ENCODE data around the gene INTS15.
"Not testable (repeated sequence)": the region's sequence is repeated elsewhere in the genome, so short reads cannot be mapped to it uniquely, and the experiment has no call there.

INTS15 gene

DNA sequence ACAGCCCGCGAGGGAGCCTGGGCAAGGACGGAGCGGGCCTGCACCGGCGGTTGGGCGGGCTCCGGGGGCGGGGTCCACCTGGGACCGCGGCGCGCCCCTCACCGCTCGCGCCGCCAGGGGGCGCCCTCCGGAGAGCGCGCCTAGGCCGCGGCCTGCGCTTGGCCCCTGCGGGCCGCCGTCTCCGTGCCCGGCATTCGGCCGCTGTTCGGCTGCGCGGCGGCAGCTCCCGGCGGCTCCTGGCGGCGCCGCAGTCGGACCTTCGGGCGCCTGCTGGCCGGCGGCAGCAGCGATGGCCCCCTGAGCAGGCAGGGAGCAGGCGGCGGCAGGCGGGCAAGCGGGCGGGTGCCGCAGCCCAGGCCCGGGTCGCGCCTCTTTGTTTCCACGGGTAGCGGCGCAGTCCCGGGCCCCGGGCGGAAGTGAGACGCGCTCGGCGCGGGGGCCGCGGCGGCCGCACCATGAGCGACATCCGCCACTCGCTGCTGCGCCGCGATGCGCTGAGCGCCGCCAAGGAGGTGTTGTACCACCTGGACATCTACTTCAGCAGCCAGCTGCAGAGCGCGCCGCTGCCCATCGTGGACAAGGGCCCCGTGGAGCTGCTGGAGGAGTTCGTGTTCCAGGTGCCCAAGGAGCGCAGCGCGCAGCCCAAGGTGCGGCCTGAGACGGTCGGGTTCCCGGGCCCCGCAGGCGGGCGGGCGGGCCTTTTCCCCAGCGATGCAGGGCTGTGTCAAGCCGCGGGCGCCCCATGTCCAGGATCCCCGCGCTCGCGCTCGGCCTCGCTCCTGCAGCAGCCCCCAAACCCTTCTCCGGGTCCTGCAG, at the start of gene INTS15:
Gene INTS15, plus strand, starts transcription at position 193 of the 816 bp plus-strand sequence. Its CDS starts 263 bp downstream, at position 456.
- peak; percentile 57 to 79 for DNase-seq

- DNase-seq = no peak
Measured at GRCh38 chr7:6542368-6542767, 47.5 kb upstream of the INTS15 start.

DNA sequence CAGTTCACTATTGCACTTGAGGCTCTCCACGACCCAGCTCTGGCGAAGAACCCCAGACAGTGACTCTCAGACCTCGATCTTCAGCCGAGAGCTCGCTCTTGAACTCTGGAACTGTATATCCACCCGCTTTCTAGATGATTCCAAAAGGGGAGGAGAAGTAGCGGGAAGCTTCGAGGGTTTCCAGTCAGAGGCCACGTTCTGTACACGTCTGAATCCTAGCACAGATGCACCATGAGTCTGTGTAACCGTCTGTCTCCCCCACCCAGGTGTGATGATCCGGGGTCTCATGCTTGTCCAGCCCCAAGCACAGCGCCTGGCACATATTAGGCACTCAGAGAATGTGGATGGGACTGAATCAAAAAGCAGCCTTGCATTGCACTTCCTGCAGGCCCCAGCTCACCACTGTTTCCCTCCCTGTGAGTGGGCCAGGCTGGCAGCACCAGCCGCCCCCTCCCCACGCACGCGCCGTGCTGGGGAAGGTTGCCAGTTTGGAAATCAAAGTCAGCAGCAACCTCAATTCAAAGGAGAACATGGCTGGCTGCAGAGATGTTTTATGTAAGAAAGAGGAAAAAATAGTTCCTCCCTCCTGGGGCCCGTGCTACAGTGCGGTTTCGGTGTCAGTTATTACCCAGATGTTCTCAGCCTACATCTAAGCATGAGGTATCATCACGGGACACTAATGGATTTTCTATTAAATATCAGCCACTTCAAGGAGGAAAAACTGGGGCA, 44.3 kb upstream of the INTS15 start:
- DNase-seq = no peak

- DNase-seq = no peak
Measured at GRCh38 chr7:6546498-6547251, 43.1 kb upstream of the INTS15 start.

- DNase-seq = no peak
Measured at GRCh38 chr7:6547400-6547799, 42.4 kb upstream of the INTS15 start.

DNA sequence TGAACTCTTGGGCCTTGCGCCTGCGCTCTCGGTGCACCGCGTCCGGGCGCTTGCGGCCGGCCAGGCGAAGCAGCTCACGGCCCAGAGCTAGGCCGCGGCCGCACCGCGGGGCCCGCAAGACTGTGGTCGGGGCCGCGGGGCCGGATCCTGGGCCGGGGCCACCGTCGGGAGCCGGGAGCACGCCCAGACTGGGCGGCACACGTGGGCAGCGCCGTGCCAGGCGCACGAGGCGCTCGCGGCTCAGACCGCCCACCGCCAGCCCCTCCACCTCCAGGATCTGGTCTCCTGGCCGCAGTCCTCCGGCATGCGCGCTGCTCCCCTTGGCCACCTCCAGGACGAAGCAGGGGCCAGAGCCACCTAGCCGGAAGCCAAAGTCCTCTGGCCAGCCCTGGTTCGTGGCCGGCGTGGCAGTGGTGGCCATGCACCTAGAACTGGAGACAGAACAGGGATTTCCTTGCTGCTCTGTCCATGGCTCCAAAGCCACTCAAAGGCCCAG, 38.8 kb upstream of the INTS15 start, which contains the start of gene GRID2IP:
Gene GRID2IP, minus strand, starts transcription at position 446 of the 496 bp plus-strand sequence. Its CDS starts 25 bp downstream, at position 421.
- no peak for DNase-seq

GRCh38 chr7:6553448-6554044, 36.3 kb upstream of the INTS15 start:
- DNase-seq = no peak

GRCh38 chr7:6554848-6555247, 35.0 kb upstream of the INTS15 start:
- no peak for DNase-seq

GRCh38 chr7:6556196-6556595, 33.6 kb upstream of the INTS15 start:
- no peak for DNase-seq

- DNase-seq = peak in 1 of 2 experiments; percentile 62
Measured at GRCh38 chr7:6558837-6559236, 31.0 kb upstream of the INTS15 start.

- no peak for DNase-seq
Measured at GRCh38 chr7:6559896-6560295, 29.9 kb upstream of the INTS15 start.

DNA sequence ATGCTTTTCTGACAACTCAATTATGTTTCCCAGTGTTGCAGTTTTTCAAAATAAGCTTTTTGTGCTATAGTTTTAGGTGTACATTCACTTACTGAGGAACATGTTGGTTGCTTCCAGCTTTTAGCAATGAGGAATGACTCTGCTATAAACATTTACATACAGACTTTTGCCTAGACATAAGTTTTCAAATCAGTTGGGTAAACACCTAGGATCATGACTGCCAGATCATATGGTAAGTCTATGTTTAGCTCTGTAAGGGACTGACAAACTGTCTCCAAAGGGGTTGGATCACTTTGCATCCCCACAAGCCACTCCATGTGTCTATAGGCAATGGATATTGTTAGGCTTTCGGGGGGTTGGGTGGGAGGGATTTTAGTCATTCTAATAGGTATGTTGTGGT, 27.7 kb upstream of the INTS15 start:
- no peak for DNase-seq

DNA sequence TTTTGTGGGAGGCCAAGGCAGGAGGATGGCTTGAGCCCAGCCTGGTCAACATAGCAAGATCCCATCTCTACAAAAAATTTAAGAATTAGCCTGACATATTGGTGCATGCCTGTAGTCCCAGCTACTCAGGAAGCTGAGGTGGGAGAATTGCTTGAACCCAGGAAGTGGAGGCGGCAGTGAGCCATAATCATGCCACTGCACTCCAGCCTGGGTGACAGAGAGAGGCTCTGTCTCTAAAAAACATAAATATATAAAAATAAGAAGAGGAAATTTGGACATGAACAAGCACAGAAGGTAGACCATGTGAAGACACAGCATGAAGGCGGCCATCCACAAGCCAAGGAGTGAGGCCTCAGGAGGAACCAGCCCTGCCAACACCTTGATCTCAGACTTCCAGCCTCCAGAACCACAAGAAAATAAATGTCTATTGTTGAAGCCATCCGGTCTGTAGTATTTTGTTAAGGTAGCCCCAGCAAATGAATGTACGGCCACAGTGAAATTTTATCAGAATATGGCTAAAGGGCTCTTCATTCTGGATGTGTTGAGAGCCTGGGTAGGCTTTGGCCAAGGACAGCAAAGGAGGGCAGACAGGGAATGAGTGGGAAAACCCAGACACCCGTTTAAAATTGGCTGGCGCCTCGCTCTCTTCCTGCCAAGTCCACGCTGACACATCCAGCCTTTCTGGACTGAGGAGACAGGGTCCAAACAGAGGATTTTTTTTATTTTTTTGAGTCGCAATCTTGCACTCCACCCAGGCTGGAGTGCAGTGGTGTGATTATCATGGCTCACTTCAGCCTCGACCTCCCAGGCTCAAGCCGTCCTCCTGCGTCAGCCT, 25.7 kb upstream of the INTS15 start:
- DNase-seq = no peak

DNA sequence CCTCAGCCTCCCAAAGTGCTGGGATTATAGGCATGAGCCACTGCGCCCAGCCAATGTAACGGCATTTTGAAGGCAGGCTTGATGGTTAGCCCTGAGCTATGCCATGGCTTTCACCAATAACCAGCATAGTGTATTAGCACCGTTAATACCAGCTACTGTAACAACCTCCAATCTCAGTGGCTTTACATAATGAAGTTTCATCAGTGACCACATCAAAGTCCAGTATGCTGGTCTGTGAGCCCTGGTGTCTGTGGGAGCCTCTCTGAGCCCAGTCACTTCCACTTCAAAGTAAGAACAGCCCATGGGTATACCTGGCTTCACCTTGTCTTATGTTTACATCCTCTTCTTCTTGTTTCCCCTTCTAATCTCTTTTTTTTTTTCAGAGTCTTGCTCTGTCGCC, 24.2 kb upstream of the INTS15 start:
- DNase-seq = no peak

DNA sequence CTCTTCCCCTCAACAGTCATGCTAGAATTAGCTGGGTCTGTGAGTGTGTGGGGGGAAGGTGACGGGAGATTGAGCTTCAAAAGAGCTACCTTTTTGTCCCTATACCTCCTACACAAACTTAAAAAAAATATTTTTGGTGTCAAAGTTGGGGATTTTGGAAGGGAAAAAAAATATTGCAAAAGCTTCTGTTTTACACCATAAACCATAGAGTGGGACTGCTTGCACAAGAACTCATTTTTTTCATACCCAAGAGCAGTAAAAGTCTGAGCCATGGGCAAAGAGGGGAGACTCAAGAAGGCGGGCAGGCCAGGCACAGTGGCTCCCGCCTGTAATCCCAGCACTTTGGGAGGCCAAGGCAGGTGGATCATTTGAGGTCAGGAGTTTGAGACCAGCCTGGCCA, 21.9 kb upstream of the INTS15 start:
- no peak for DNase-seq

GRCh38 chr7:6571160-6571779, 18.6 kb upstream of the INTS15 start:
- DNase-seq = no peak

DNA sequence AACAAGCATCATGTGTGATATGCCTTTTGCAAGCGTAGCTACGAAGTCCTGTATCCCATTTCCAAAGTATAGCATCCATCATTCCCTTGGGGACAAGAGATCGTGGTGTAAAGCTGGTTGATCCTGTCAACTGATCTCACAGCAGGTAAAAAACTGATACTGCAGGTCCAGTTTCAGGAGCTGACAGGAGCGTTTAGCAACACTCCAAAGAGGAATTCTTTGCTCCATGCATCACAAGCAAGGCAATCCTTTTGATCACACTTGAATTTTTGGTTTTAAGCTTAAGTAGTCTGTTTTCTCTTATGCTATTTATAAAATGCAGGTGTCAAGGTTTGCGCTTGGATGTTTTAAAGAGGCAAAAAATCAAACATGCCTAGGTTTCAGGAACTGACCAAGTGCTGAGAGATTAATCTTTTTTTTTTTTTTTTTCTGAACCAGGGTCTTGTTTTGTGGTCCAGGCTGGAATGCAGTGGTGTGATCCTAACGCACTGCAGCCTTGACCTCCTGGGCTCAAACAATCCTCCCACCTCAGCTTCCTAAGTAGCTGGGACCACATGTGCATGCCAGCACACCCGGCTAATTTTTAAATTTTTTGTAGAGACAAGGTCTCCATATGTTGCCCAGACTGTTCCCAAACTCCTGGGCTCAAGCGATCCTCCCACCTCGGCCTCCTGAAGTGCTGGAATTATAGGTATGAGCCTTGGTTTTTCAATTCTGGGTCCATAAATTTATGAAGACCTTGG, 14.4 kb upstream of the INTS15 start:
- no peak for DNase-seq

- no peak for DNase-seq
Measured at GRCh38 chr7:6576024-6576866, 13.6 kb upstream of the INTS15 start.

DNA sequence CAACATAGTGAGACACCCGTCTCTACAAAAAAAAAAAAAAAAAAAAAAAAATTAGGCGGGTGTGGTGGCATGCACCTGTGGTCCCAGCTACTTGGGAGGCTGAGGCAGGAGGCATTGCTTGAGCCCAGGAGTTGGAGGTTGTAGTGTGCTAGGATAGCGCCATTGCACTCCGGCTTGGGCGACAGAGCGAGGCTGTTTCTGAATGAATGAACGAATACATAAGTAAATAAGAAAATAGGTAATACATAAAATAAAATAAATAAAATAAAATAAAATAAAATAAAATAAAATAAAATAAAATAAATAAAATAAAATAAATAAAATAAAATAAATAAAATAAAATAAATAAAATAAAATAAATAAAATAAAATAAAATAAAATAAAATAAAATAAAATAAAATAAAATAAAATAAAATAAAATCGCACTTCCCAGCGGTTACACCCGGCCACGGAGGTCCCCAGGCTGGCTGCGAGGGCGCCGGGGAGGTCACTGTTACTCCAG, 12.9 kb upstream of the INTS15 start:
- not testable (repeated sequence) for DNase-seq

All from SW 1271 (cell line).